Measurements from ENCODE around the gene FCHSD2.

- no peak for TF ChIP-seq TAF1 (IDR thresholded peaks at IDR 0.05; ENCODE audit: low read depth, low read length)
- TF ChIP-seq SPI1 (IDR thresholded peaks at IDR 0.05; ENCODE audit: low read depth, low read length), result no peak
Observed at GRCh38 chr11:73149105-73149504, 7.0 kb upstream of the FCHSD2 start.

Data from GM12891 (cell line).